OCI-LY3 (cell line): ENCODE measurements around the gene CD70.
"Not testable (repeated sequence)": the region's sequence is repeated elsewhere in the genome, so short reads cannot be mapped to it uniquely, and the experiment has no call there.

Experiments used
- H2AFZ ChIP-seq: fragments of 200-600, 300-600 bp; shearing (Covaris generic); 2 replicates; pipeline ENCODE4 v1.6.0; 2014; ENCODE audit warnings: antibody characterized with exemption, low read depth, low read length
- H3K27ac ChIP-seq: fragments of 200-600, 300-600 bp; sonication (generic); 2 replicates; pipeline ENCODE4 v1.5.1; 2014; ENCODE audit warnings: mild to moderate bottlenecking, low read length, moderate library complexity, mixed read lengths
- H3K27me3 ChIP-seq: fragments of 200-600, 300-600 bp; sonication (generic); 2 replicates; pipeline ENCODE4 v1.6.1; 2014; ENCODE audit warnings: low read depth, low read length, mixed read lengths
- H3K36me3 ChIP-seq: fragments of 200-600, 300-600 bp; sonication (generic); replicated peaks from 2 replicates; pipeline ENCODE3; 2014; ENCODE audit warnings: low read depth, low read length, mixed read lengths
- H3K4me1 ChIP-seq: fragments of 300-600, 200-600 bp; sonication (generic); 2 replicates; pipeline ENCODE4 v1.6.1; 2014; ENCODE audit warnings: low read length, mixed read lengths
- H3K4me2 ChIP-seq: fragments of 200-600, 300-600 bp; sonication (generic); 2 replicates; pipeline ENCODE4 v1.6.1; 2014; ENCODE audit warnings: low read length, mixed read lengths
- H3K4me3 ChIP-seq: fragments of 300-600, 200-600 bp; sonication (generic); 2 replicates; pipeline ENCODE4 v1.5.1; 2014; ENCODE audit warnings: antibody characterized with exemption, mild to moderate bottlenecking, low read length, moderate library complexity
- H3K79me2 ChIP-seq: fragments of 300-600, 200-600 bp; shearing (Covaris generic); 2 replicates; pipeline ENCODE4 v1.6.1; 2014; ENCODE audit warnings: mild to moderate bottlenecking, low read length, mixed read lengths
- H3K9ac ChIP-seq: fragments of 300-600, 200-600 bp; shearing (Covaris generic); 2 replicates; pipeline ENCODE4 v1.6.0; 2014; ENCODE audit warnings: mild to moderate bottlenecking, low read length, moderate library complexity
- H3K9me3 ChIP-seq: fragments of 200-600, 300-600 bp; shearing (Covaris generic); 2 replicates; pipeline ENCODE4 v1.6.1; 2014; ENCODE audit warnings: low read length, mixed read lengths; ENCODE audit not compliant: insufficient read depth
- H4K20me1 ChIP-seq: fragments of 200-600, 300-600 bp; sonication (generic); 2 replicates; pipeline ENCODE4 v1.6.1; 2016; ENCODE audit warnings: low read length, mixed read lengths; ENCODE audit not compliant: insufficient read depth
- EZH2phosphoT487 ChIP-seq: fragments of 200-600 bp; shearing (Covaris generic); IDR thresholded peaks from 2 replicates; pipeline ENCODE4 v1.6.1; 2018; ENCODE audit warnings: antibody characterized with exemption, mixed run types, low read depth
- TF ChIP-seq, protein P1 (sequence below): fragments of 200-600, 300-600 bp; sonication (generic); IDR thresholded peaks from 2 replicates; pipeline ENCODE4 v1.5.1; 2014; ENCODE audit warnings: antibody characterized with exemption, low read length, low read depth

CD70 gene

DNA sequence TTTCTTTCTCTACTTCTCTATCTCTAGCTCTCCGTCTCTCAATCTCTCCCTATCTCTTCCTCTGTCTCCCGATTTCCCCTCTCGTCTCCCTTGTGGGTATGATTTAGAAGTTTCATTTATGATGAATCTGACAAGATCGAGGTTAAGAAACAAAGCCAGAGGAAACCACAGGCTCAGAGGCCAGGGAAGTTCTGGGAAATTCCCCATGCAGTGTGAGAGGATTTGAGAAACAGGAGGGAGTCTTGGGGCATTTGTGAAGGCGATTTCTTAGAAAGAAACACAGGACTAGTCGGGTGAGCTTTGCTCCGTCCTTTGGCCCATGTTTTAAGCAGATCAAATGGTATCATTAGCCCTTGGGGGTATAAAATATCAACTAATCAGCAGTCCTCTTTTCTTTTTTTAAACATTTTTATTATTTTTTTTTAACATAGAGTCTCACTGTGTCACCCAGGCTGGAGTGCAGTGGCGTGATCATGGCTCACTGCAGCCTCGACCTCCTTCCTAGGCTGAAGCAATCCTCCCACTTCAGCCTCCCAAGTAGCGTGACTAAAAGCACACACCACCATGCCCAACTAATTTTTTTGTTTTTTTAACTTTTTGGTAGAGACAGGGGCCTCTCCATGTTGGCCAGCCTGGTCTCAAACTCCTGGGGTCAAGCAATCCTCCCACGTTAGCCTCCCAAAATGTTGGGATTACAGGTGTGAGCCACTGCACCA, 34.3 kb downstream of the CD70 start:
- H4K20me1 ChIP-seq: no peaks in the 10 kb centered on the region
- TF ChIP-seq, protein P1, sequence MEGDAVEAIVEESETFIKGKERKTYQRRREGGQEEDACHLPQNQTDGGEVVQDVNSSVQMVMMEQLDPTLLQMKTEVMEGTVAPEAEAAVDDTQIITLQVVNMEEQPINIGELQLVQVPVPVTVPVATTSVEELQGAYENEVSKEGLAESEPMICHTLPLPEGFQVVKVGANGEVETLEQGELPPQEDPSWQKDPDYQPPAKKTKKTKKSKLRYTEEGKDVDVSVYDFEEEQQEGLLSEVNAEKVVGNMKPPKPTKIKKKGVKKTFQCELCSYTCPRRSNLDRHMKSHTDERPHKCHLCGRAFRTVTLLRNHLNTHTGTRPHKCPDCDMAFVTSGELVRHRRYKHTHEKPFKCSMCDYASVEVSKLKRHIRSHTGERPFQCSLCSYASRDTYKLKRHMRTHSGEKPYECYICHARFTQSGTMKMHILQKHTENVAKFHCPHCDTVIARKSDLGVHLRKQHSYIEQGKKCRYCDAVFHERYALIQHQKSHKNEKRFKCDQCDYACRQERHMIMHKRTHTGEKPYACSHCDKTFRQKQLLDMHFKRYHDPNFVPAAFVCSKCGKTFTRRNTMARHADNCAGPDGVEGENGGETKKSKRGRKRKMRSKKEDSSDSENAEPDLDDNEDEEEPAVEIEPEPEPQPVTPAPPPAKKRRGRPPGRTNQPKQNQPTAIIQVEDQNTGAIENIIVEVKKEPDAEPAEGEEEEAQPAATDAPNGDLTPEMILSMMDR: no peak
- TF ChIP-seq EZH2phosphoT487: no peak
- no peaks in the 10 kb centered on the region for H3K36me3 ChIP-seq
- H3K27me3 ChIP-seq: peaks cover 3% of the 10 kb centered on the region; the same call in 1 of the 2 replicates
- peak overlapping the region; percentile 55 for H3K4me3 ChIP-seq
- H2AFZ ChIP-seq: no peak overlapping the region
- H3K4me1 ChIP-seq: peaks cover 44% of the 10 kb centered on the region
- H3K4me2 ChIP-seq: peak overlapping the region; percentile 76
- H3K9ac ChIP-seq: peak overlapping the region; percentile 21; the same call in 1 of the 2 replicates
- H3K79me2 ChIP-seq: no peaks in the 10 kb centered on the region
- H3K27ac ChIP-seq: peak overlapping the region; percentile 26; the same call in 1 of the 2 replicates
- no peaks in the 10 kb centered on the region for H3K9me3 ChIP-seq

DNA sequence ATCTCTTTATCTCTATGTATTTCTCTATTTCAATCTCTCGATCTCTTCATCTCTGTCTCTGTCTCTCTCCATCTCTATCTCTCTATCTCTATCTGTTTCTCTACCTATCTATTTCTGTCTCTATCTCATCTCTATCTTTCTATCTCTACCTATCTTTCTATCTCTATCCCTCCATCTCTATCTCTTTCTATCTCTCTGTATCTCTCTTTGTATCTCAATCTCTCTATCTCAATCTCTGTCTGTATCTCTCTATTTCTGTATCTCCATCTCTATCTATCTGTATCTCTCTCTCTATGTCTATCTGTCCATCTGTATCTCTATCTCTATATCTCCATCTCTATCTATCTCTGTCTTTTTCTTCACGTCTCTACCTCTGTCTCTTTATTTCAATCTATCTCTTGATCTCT, 34.9 kb downstream of the CD70 start:
- peaks cover 50% of the 10 kb centered on the region for H3K4me1 ChIP-seq
- peaks cover 3% of the 10 kb centered on the region; the same call in 1 of the 2 replicates for H3K27me3 ChIP-seq
- H3K4me2 ChIP-seq: peak overlapping the region; percentile 76
- H4K20me1 ChIP-seq: no peaks in the 10 kb centered on the region
- no peak for TF ChIP-seq EZH2phosphoT487
- TF ChIP-seq, protein P1: no peak
- no peaks in the 10 kb centered on the region for H3K79me2 ChIP-seq
- H3K4me3 ChIP-seq: peak overlapping the region; percentile 55
- H3K9me3 ChIP-seq: no peaks in the 10 kb centered on the region
- no peaks in the 10 kb centered on the region for H3K36me3 ChIP-seq
- H3K9ac ChIP-seq: peak overlapping the region; percentile 21; the same call in 1 of the 2 replicates
- H2AFZ ChIP-seq: no peak overlapping the region
- peak overlapping the region; percentile 26; the same call in 1 of the 2 replicates for H3K27ac ChIP-seq

DNA sequence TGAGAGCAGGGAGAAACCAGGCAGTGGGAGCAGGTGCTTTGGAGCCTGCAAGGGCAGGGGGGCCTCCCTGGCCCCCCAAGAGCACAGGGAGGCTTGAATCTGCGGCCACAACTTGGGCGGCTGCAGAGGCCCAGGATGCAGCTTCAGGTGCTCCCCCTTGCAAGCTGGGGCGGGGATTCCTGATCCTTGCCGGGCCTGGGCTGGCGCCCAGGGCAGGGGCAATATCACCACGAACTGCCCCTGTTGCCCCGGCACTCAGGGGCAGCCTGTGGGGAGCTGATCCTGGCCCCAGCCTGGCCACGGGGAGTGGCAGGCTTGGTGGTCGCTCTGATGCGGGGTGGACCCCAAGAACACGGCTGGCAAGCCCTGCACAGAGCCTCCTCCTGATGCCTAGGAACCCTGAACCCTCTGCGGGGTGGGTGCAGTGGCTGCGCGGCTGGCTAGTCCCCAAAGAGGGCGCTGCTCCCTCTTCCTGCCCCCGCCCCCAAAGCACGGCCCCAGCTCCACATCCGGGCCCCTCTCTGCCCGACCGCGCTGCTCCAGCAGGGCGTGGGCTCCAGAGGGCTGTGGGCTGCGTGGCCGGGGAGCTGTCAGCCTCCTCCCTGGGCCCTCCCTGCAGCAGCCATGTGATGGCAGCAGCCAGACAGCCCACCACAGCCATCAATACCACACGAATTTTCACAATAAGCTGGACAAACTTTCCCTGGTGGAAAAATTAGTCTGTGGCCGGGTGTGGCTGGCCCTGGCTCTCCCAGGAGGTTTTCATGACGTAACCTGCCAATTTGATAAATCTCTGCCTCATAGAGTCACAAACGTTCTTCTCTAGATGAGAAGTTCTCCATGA, 39.1 kb downstream of the CD70 start:
- no peaks in the 10 kb centered on the region for H3K79me2 ChIP-seq
- no peaks in the 10 kb centered on the region for H3K9me3 ChIP-seq
- H4K20me1 ChIP-seq: no peaks in the 10 kb centered on the region
- H3K36me3 ChIP-seq: peaks cover 3% of the 10 kb centered on the region
- H3K4me3 ChIP-seq: peak overlapping the region; percentile 62
- no peak overlapping the region for H3K27ac ChIP-seq
- H3K9ac ChIP-seq: peak overlapping the region; percentile 53
- peak overlapping the region; percentile 84 for H2AFZ ChIP-seq
- peaks cover 43% of the 10 kb centered on the region for H3K4me1 ChIP-seq
- no peak for TF ChIP-seq EZH2phosphoT487
- TF ChIP-seq, protein P1: peak; percentile 74
- no peaks in the 10 kb centered on the region for H3K27me3 ChIP-seq
- peak overlapping the region; percentile 76 for H3K4me2 ChIP-seq

DNA sequence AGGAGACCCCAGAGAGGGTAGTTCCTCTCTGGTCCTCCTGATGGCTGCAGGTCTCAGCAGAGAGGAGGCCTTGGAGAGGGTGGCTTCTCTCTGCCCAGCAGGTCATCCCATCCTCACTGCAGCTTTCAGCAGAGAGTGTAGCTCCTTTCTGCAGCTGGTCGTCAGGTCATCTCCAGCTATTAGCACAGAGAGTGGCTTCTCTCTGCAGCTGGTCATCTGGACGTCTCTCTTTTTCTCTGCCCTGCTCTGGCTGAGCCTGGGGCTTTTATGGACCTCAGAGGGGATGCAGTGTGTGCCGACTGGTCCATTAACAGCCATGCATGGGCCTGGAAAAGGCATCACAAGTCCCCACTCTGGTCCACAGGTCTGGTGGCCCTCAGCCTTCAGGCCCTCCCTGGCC, 39.9 kb downstream of the CD70 start:
- peak overlapping the region; percentile 76 for H3K4me2 ChIP-seq
- 0 out of 2 replicates have a peak overlapping the region, but pooled peaks have one; percentile 84 for H2AFZ ChIP-seq
- peaks cover 9% of the 10 kb centered on the region for H3K36me3 ChIP-seq
- no peaks in the 10 kb centered on the region for H4K20me1 ChIP-seq
- H3K4me1 ChIP-seq: peaks cover 35% of the 10 kb centered on the region
- no peaks in the 10 kb centered on the region for H3K27me3 ChIP-seq
- H3K9ac ChIP-seq: peak overlapping the region; percentile 53; the same call in 1 of the 2 replicates
- TF ChIP-seq EZH2phosphoT487: no peak
- TF ChIP-seq, protein P1: no peak
- no peaks in the 10 kb centered on the region for H3K9me3 ChIP-seq
- H3K79me2 ChIP-seq: no peaks in the 10 kb centered on the region
- H3K4me3 ChIP-seq: peak overlapping the region; percentile 62; the same call in 1 of the 2 replicates
- no peak overlapping the region for H3K27ac ChIP-seq

DNA sequence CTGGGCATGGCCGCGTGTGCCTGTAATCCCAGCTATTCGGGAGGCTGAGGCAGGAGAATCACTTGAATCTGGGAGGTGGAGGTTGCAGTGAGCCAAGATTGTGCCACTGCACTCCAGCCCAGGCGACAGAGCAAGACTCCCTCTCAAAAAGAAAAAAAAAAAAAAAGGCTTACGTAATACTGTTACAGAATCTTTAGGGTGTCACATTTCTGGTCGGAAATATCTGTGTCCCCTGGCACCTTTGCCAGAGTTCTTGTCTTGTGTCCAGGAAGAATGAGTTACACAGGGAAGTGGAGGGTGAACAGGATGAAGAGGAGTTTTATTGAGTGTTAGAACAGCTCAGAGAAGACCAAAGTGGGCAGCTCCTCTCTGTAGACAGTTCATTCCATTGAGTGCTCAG, 40.3 kb downstream of the CD70 start:
- not testable (repeated sequence) for H3K9ac ChIP-seq, H3K4me2 ChIP-seq, H2AFZ ChIP-seq, H3K9me3 ChIP-seq, H4K20me1 ChIP-seq, H3K79me2 ChIP-seq, H3K27ac ChIP-seq, H3K27me3 ChIP-seq, H3K4me3 ChIP-seq
- Histone ChIP-seq H3K36me3 (peaks cover 11% of the 10 kb centered on the region), H3K4me1 (peaks cover 31% of the 10 kb centered on the region)
